Measurements from ENCODE around the gene ARHGAP6.
"Not testable (repeated sequence)": the region's sequence is repeated elsewhere in the genome, so short reads cannot be mapped to it uniquely, and the experiment has no call there.

The ARHGAP6 gene

GRCh38 chrX:11579636-11580600, 85.8 kb downstream of the ARHGAP6 start:
- Histone ChIP-seq H3K27me3 (ENCODE audit: insufficient read depth, low read depth, severe bottlenecking) (peaks cover 26% of the 10 kb centered on the region), H3K4me3 (ENCODE audit: low read depth, low read length) (no peak overlapping the region), H3K27ac (no peak overlapping the region), H3K9me3 (ENCODE audit: severe bottlenecking) (no peaks in the 10 kb centered on the region), H3K36me3 (no peaks in the 10 kb centered on the region)
- TF ChIP-seq CTCF (IDR thresholded peaks at IDR 0.05; ENCODE audit: low read depth, low read length) = no peak
- no peak for DNase-seq

- not testable (repeated sequence) for H3K4me3 ChIP-seq (ENCODE audit: low read depth, low read length); H3K9me3 ChIP-seq (ENCODE audit: severe bottlenecking); DNase-seq; H3K27ac ChIP-seq; H3K36me3 ChIP-seq
- H3K27me3 ChIP-seq (ENCODE audit: insufficient read depth, low read depth, severe bottlenecking) = peaks cover 26% of the 10 kb centered on the region
Observed at GRCh38 chrX:11578301-11578700, 87.4 kb downstream of the ARHGAP6 start.

GRCh38 chrX:11577603-11578002, 88.1 kb downstream of the ARHGAP6 start:
- DNase-seq = no peak
- H3K27me3 ChIP-seq (ENCODE audit: insufficient read depth, low read depth, severe bottlenecking) = peaks cover 26% of the 10 kb centered on the region
- no peaks in the 10 kb centered on the region for H3K9me3 ChIP-seq (ENCODE audit: severe bottlenecking)
- no peak overlapping the region for H3K4me3 ChIP-seq (ENCODE audit: low read depth, low read length)
- H3K27ac ChIP-seq = no peak overlapping the region
- H3K36me3 ChIP-seq = no peaks in the 10 kb centered on the region
- no peak for TF ChIP-seq CTCF (IDR thresholded peaks at IDR 0.05; ENCODE audit: low read depth, low read length)

- no peak for DNase-seq
- peaks cover 13% of the 10 kb centered on the region for H3K27me3 ChIP-seq (ENCODE audit: insufficient read depth, low read depth, severe bottlenecking)
- no peaks in the 10 kb centered on the region for H3K36me3 ChIP-seq
- no peak overlapping the region for H3K27ac ChIP-seq
- TF ChIP-seq CTCF (IDR thresholded peaks at IDR 0.05; ENCODE audit: low read depth, low read length) = no peak
- no peak overlapping the region for H3K4me3 ChIP-seq (ENCODE audit: low read depth, low read length)
- no peaks in the 10 kb centered on the region for H3K9me3 ChIP-seq (ENCODE audit: severe bottlenecking)
Observed at GRCh38 chrX:11575332-11575731, 90.4 kb downstream of the ARHGAP6 start.

GRCh38 chrX:11567528-11568220, 98.0 kb downstream of the ARHGAP6 start:
- Histone ChIP-seq H3K27ac (no peak overlapping the region), H3K36me3 (no peaks in the 10 kb centered on the region), H3K4me3 (ENCODE audit: low read depth, low read length) (no peak overlapping the region), H3K9me3 (ENCODE audit: severe bottlenecking) (no peaks in the 10 kb centered on the region), H3K27me3 (ENCODE audit: insufficient read depth, low read depth, severe bottlenecking) (peaks cover 11% of the 10 kb centered on the region)
- no peak for DNase-seq
- no peak for TF ChIP-seq CTCF (IDR thresholded peaks at IDR 0.05; ENCODE audit: low read depth, low read length)

GRCh38 chrX:11566789-11567188, 98.9 kb downstream of the ARHGAP6 start:
- H3K9me3 ChIP-seq (ENCODE audit: severe bottlenecking) = no peaks in the 10 kb centered on the region
- H3K27ac ChIP-seq = no peak overlapping the region
- no peak for TF ChIP-seq CTCF (IDR thresholded peaks at IDR 0.05; ENCODE audit: low read depth, low read length)
- H3K4me3 ChIP-seq (ENCODE audit: low read depth, low read length) = no peak overlapping the region
- peaks cover 11% of the 10 kb centered on the region for H3K27me3 ChIP-seq (ENCODE audit: insufficient read depth, low read depth, severe bottlenecking)
- no peak for DNase-seq
- no peaks in the 10 kb centered on the region for H3K36me3 ChIP-seq

Data from WERI-Rb-1 (cell line).